Activated T-cell treated with anti-CD3 and anti-CD28 coated beads for 24 hours (primary cell): ENCODE results near the gene STK4.

Experiments used
- DNase-seq: peaks from one replicate; pipeline ENCODE4 v3.0.0-alpha.2; 2020; ENCODE audit warnings: low read depth

The STK4 gene

GRCh38 chr20:44954211-44954610 lies 12.1 kb upstream of the STK4 start:
- no peak for DNase-seq

- no peak for DNase-seq
Observed at GRCh38 chr20:44955270-44955669, 11.0 kb upstream of the STK4 start.

GRCh38 chr20:44956410-44956809 lies 9.9 kb upstream of the STK4 start:
- no peak for DNase-seq

GRCh38 chr20:44958276-44958675 lies 8.0 kb upstream of the STK4 start:
- DNase-seq: no peak

GRCh38 chr20:44959082-44959637 lies 7.2 kb upstream of the STK4 start:
- no peak for DNase-seq

GRCh38 chr20:44959638-44960102 lies 6.6 kb upstream of the STK4 start:
- peak; percentile 64 for DNase-seq

- peak; percentile 94 for DNase-seq
Observed at GRCh38 chr20:44960103-44960852, 6.0 kb upstream of the STK4 start, which contains the start of gene TOMM34. TSS of gene TOMM34 (minus strand) at chr20:44960397. CDS start at chr20:44960333, 64 bp downstream.

- DNase-seq: no peak
Observed at GRCh38 chr20:44961011-44961869, 5.1 kb upstream of the STK4 start.

GRCh38 chr20:44961870-44962267 lies 4.4 kb upstream of the STK4 start:
- DNase-seq: no peak

GRCh38 chr20:44962483-44962882 lies 3.8 kb upstream of the STK4 start:
- no peak for DNase-seq

GRCh38 chr20:44963325-44964215 lies 2.7 kb upstream of the STK4 start:
- no peak for DNase-seq

- no peak for DNase-seq
Observed at GRCh38 chr20:44965651-44966029, 672 bp upstream of the STK4 start.

GRCh38 chr20:44967207-44967807 lies 995 bp downstream of the STK4 start:
- DNase-seq: peak; percentile 32

GRCh38 chr20:44969300-44969894 lies 3.1 kb downstream of the STK4 start:
- no peak for DNase-seq

- no peak for DNase-seq
Observed at GRCh38 chr20:44970243-44970757, 4.0 kb downstream of the STK4 start.

GRCh38 chr20:44973053-44973452 lies 6.7 kb downstream of the STK4 start:
- DNase-seq: no peak

GRCh38 chr20:44976698-44977097 lies 10.4 kb downstream of the STK4 start:
- no peak for DNase-seq

GRCh38 chr20:44979090-44979621 lies 12.8 kb downstream of the STK4 start:
- peak; percentile 57 for DNase-seq

GRCh38 chr20:44981736-44982406 lies 15.6 kb downstream of the STK4 start:
- no peak for DNase-seq
